ENCODE data around the gene P4HB.

Gene P4HB

DNA sequence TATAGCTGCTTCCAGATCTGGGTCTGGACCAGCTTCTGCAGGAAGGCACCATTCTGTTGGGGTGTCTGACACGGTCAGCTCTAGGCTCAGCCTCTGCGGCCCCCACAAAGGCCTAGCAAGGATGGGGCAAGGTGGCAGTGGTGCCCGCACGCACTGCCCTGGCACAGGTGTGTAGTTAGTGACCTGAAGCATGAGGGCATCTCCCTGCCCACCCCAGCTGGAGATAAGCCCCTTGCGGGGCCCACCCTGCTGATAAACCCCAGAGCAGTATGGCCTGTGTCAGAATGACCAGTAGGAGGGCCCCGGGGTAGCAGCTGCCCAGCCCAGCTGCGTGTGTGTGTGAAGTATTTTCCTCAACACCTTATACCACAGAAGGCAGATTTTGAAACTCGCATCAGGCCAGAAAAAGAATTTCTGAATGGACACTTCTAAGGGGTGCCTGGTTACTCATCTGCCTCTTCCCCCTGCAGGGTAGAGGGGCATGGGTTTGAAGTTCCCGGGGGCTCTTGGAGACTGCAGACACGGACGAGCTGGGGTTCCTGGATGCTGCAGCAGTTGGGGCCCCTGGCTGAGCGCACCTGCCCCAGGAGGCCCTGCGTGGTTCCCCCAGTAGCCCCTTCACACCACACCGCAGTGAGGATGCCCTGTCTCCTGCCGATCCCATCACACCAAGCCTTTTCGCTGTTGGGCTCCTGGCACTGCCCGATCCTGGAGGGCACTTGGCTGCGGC is 6.3 kb upstream of the P4HB start:
- Mint-ChIP-seq H3K27ac (peak overlapping the region; percentile 58), H3K27me3 (no peaks in the 10 kb centered on the region), H3K4me1 (ENCODE audit: low read depth) (peaks cover 29% of the 10 kb centered on the region), H3K4me3 (peak overlapping the region; percentile 13), H3K9me3 (ENCODE audit: low read depth) (no peaks in the 10 kb centered on the region), H3K36me3 (peaks cover 5% of the 10 kb centered on the region)

DNA sequence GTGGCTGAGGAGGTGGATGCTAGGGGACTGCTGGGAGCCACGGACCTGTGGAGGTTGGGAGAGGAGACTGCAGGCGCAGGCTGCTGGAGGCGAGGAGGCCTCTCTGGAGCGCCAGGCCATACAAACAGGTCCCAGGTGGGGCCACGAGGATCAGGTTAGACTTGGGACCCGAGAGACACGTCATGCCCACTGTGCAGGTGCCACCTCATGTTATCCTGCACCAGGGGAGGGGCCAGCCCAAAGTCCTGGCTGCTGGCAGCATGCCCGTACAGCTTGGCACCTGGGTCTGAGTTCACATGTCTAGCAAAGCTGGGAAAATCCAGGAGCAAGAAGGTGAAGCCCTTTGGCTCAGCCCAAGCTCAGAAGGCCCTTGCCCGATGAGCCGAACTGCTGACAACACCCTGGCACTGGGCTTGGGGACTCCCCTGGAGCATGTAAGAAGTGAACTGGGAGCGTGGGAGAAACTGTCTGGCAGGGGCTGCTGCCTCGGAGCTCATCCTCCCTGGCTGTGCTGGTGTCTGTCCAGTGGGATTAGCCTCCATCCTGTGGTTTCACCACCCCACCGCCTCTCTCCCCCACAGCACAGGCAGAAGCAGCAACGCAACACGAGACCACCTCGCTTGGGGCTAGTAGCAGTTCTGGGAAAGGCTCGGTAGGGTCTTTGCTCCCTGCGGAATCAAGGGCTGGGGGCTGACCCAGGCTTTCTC is 5.6 kb upstream of the P4HB start:
- no peak overlapping the region for H3K4me3 Mint-ChIP-seq
- H3K4me1 Mint-ChIP-seq (ENCODE audit: low read depth) = peaks cover 29% of the 10 kb centered on the region
- H3K36me3 Mint-ChIP-seq = peaks cover 5% of the 10 kb centered on the region
- H3K27ac Mint-ChIP-seq = no peak overlapping the region
- H3K9me3 Mint-ChIP-seq (ENCODE audit: low read depth) = no peaks in the 10 kb centered on the region
- no peaks in the 10 kb centered on the region for H3K27me3 Mint-ChIP-seq

DNA sequence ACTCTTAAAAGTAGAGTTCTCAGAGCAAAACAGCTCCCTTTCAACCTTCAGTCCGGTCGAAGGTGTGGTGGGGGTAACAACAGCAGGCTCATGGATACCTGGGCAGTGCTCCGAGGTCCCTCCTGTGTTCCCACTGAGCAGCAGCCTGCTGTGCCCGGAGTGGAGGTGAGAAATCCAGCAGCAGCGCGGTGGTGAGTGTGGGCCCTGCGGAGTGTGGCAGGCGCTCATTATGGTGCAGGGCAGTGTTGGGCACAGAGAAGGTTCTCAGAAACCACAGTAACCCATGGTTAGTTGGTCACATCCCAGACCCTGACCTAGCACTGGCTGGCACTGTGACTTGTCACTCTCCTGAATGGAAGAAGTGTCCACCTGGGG is 5.0 kb upstream of the P4HB start:
- no peak overlapping the region for H3K27ac Mint-ChIP-seq
- H3K4me3 Mint-ChIP-seq = no peak overlapping the region
- no peaks in the 10 kb centered on the region for H3K27me3 Mint-ChIP-seq
- peaks cover 29% of the 10 kb centered on the region for H3K4me1 Mint-ChIP-seq (ENCODE audit: low read depth)
- H3K9me3 Mint-ChIP-seq (ENCODE audit: low read depth) = no peaks in the 10 kb centered on the region
- peaks cover 5% of the 10 kb centered on the region for H3K36me3 Mint-ChIP-seq

DNA sequence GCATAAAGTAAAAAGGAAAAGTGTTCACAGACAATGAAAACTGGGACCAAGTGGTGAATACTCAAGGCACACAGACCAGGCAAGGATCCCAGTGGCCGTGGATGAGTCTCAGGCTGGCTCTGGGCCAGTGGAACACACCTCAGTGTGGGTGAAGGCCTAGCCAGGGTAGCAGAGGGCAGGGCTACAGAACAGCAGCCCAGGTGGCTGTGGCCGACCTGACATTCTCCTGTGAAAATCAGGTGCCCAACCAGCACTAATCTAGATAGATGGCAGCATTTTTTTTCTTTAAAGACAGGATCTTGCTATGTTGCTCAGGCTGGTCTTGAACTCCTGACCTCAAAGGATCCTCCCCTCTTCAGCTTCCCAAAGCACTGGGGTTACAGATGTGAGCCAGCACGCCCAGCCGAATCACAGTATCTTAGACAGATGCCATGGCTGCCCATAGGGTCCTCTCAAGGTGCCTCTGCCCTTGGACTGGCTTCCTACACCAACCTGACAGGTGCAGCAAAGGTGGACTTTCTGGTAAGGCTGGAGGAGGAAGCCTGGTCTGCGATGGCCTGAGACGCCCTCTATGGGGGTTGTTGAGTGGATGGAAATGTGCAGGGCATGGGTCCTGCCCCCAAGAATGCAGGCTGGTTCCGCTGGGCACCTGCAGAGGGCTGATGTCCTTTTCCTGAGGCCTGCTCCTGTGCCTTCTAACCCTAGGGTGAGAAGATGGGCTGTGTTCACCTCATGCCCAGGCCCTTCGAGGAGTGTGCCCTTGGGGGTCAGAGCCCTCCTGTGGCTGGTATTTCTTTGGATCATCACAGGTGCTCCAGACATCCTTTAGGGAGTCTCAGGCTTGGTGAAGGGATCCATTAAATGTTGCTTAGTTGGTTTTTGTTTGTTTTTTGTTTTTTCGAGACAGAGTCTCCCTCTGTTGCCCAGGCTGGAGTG is 3.8 kb upstream of the P4HB start:
- H3K36me3 Mint-ChIP-seq = peaks cover 9% of the 10 kb centered on the region
- peaks cover 30% of the 10 kb centered on the region for H3K4me1 Mint-ChIP-seq (ENCODE audit: low read depth)
- no peaks in the 10 kb centered on the region for H3K27me3 Mint-ChIP-seq
- H3K27ac Mint-ChIP-seq = peak overlapping the region; percentile 22
- H3K4me3 Mint-ChIP-seq = peak overlapping the region; percentile 84
- no peaks in the 10 kb centered on the region for H3K9me3 Mint-ChIP-seq (ENCODE audit: low read depth)

DNA sequence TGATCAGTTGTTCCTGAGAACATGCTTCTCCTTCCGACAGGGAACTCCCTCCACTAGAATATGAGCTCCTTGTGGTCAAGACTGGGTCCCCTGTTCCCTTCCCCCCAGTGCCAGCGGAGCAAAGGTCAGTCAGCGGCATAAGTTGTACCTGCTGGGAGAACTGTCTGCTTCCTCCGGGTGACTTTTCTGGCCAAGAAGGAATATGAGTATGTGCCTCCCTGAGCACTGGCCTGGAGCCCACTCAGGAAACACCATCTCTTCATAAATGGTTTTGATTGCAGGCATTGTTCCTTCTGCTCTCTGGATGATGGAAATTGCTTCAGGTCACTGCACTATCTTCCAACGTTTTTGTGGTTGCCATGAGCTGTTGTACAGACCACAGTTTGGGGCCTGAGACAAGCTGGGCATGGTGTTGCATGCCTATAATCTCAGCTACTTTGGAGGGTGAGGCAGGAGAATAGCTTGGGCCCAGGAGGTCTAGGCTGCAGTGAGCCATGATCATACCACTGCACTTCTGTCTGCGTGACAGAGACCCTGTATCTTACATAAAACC is 2.9 kb upstream of the P4HB start:
- Mint-ChIP-seq H3K27me3 (no peaks in the 10 kb centered on the region), H3K36me3 (peaks cover 9% of the 10 kb centered on the region), H3K27ac (peak overlapping the region; percentile 91), H3K9me3 (ENCODE audit: low read depth) (no peaks in the 10 kb centered on the region), H3K4me3 (peak overlapping the region; percentile 84), H3K4me1 (ENCODE audit: low read depth) (peaks cover 30% of the 10 kb centered on the region)

DNA sequence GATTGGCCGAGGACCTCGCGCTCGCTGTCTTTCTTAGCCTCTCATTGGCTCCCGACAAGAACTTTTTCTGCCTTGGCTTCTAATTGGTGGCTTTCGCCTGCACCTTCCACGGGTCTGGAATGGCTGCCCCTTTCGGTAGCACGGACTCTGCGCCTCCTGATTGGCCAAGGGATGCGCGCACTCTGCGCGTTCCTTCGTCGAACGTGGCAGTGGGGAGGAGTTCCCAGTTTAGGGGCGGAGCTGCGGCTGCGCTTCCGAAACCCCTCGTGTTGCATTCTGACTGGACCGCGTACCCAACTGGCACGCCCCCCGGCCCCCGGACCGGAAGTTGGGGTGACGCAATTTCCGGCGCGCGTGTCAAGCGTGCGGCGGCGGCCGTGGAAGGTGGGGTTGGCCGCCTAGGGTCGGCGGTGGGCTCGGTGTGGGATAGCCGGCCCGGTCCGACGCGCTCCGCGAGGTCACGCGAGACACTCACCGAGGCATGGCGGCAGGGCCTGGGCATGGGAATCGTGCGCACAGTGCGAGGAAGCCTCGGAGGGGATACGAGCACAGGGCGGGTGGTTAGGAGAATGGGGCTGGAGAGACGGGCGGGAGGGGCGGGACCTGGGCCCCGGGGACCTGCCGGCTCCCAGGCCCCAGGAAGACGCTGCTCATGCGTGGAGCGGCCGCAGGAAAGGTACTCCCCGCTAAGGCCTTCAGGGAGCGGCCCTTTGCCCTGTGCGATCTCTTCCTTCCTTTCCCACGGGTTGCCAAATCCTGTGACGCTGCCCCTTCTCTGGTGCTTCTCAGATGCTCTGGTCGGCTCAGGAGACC is 627 bp upstream of the P4HB start:
- Mint-ChIP-seq H3K27ac (peak overlapping the region; percentile 94), H3K27me3 (no peaks in the 10 kb centered on the region), H3K4me3 (peak overlapping the region; percentile 96), H3K9me3 (ENCODE audit: low read depth) (no peaks in the 10 kb centered on the region), H3K36me3 (peaks cover 9% of the 10 kb centered on the region), H3K4me1 (ENCODE audit: low read depth) (peaks cover 30% of the 10 kb centered on the region)

DNA sequence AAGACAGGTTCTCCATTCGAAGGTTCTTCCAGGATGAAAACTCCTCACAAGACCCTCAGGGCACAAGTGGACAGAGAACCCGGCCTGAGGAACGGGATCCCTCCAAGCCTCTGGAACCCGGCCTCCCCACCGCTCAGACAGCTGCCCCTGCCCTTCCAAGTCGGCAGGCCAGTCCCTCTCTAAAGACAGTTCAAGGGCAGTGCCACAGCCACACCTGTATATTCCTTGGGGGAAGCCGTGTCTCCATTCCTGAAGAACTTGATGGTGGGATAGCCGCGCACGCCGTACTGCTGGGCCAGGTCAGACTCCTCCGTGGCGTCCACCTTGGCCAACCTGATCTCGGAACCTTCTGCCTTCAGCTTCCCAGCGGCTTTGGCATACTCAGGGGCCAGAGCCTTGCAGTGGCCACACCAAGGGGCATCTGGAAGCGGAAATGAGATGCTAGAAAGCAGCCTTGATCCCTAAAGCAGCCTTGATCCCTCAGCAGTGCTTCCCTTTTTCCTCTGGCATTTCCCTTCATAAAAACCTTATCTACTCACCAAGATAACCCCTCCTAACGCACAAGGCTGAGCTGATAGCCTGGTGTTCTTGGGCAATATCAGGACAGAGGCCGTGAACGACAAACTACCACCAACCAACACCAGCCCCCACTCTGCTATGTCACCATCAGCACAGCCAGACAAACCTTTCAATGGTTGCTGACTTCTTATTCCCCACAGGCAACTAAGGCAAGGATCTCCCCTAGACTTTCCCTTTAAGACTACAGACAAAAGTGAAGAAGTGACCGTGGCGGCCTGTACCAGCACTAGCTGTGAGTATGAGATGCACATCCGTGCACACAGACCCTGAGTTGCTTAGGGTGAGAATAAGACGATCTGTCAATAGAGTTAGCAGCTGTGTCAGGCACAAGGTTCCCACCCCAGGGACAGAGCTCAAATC is 1.1 kb downstream of the P4HB start:
- peaks cover 29% of the 10 kb centered on the region for H3K4me1 Mint-ChIP-seq (ENCODE audit: low read depth)
- no peaks in the 10 kb centered on the region for H3K9me3 Mint-ChIP-seq (ENCODE audit: low read depth)
- H3K27me3 Mint-ChIP-seq = no peaks in the 10 kb centered on the region
- peak overlapping the region; percentile 95 for H3K4me3 Mint-ChIP-seq
- peaks cover 9% of the 10 kb centered on the region for H3K36me3 Mint-ChIP-seq
- H3K27ac Mint-ChIP-seq = peak overlapping the region; percentile 86

DNA sequence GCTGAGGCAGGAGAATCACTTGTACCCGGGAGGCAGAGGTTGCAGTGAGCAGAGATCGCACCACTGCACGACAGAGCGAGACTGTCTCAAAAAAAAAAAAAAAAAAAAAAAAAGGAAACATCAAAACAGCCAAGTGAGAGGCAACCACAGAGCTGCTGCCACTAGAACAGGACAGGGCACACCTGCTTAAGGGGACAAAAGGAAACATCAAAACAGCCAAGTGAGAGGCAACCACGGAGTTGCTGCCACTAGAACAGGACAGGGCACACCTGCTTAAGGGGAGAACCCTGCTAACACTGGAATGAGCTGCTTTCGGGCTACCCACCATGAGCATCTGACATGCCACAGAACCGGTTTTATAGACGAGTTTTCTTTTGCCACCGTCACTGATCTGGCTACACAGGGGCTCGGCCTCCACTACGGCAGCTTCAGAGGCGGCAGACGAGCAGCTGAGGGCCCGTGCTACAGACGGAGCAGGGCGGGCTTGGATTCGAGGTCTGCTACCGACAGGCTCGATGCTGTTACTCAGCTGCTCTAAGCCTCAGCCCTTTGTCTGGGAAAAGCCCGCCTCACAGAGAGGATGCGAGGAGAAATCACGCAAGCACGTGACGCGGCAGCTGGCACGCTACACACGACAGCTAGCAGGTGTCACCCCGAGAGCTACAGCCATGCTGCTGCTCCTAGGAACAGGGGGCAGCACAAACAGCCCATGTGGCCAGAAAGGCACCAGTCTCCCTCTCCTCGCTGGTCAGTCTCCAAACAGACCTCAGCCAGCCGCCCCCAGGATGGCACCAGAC is 2.0 kb downstream of the P4HB start:
- H3K4me3 Mint-ChIP-seq = peak overlapping the region; percentile 95

DNA sequence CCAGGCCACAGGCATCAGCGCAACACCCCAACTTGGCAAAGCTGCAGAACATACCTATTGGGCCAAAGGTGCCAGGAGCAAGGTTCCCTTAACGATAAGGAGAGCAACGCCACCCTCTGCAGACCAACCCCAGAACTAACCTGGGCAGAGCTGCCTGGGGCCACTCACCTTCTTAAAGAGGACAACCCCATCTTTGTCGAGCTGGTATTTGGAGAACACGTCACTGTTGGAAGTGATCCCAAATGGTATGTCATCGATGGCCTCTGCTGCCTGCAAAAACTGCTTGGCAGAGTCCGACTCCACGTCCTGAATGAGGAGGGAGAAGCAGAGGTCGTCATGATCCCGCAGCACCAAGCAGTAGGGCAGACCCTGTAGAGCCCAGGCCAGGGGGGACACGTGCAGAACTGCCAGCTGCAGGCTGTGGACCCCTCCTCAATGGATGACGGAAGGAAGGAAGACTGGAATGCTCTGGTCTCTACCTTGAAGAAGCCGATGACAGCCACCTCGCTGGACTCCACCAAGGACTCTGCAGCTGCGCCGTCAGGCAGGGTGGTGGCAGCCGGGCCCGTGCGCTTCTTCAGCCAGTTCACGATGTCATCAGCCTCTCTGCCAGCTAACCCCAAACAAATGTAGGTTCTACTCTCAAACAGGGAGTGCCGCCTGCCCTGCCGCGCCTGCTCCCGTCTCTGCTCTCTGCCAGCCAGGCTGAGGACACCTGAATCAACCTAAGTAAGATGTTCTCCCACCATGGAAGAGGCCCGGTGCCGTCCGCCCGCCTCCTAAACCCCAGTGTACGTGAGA is 5.2 kb downstream of the P4HB start:
- H3K36me3 Mint-ChIP-seq = peaks cover 4% of the 10 kb centered on the region
- peaks cover 18% of the 10 kb centered on the region for H3K4me1 Mint-ChIP-seq (ENCODE audit: low read depth)
- no peaks in the 10 kb centered on the region for H3K9me3 Mint-ChIP-seq (ENCODE audit: low read depth)
- H3K27ac Mint-ChIP-seq = no peak overlapping the region
- H3K27me3 Mint-ChIP-seq = no peaks in the 10 kb centered on the region
- no peak overlapping the region for H3K4me3 Mint-ChIP-seq

More for the DNA sequence above, 2.0 kb downstream of the P4HB start:
- H3K9me3 Mint-ChIP-seq (ENCODE audit: low read depth) = no peaks in the 10 kb centered on the region
- peaks cover 8% of the 10 kb centered on the region for H3K36me3 Mint-ChIP-seq
- H3K4me1 Mint-ChIP-seq (ENCODE audit: low read depth) = peaks cover 26% of the 10 kb centered on the region
- H3K27me3 Mint-ChIP-seq = no peaks in the 10 kb centered on the region
- peak overlapping the region; percentile 28 for H3K27ac Mint-ChIP-seq

DNA sequence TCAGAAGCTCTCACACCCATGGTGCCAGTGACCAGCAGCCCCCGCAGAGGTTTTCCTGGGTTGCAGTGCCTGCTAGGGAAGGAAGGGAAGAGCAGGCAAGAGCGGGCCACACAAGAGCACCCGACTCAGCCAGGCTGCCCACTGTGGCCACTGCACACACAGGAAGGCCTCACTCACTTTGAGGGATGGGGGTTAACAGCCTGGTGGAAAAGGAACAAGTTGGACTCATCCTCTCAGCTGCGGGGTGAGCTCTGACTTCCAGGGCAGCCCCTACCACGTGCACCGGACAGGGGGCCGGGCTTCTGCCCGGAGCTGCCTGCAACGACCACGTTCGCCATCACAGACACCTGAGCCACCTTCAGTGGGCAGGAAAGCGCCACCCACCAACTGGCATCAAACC is 8.1 kb downstream of the P4HB start:
- Mint-ChIP-seq H3K4me3 (no peak overlapping the region), H3K36me3 (no peaks in the 10 kb centered on the region), H3K9me3 (ENCODE audit: low read depth) (no peaks in the 10 kb centered on the region), H3K27ac (no peak overlapping the region), H3K4me1 (ENCODE audit: low read depth) (peaks cover 4% of the 10 kb centered on the region), H3K27me3 (no peaks in the 10 kb centered on the region)

DNA sequence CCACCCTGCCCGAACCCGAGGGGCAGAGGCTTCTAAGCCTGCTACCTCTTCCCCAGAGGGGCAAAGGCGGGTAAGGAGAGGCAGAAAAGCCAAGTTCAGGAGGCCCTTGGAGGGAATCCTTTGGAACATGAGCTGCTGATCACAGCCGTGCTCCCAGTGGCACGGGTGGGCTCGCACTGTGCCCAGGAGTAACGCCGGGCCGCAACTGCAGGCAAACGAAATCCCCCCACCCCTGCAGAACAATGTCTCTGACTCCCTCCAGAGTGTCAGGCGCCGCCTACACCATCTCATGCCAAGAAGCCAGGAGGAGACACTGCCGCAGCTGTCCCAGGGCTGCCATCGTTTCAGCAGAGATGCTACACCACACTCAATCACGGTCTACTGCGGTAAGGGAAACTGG is 8.9 kb downstream of the P4HB start:
- Mint-ChIP-seq H3K4me1 (ENCODE audit: low read depth) (peaks cover 4% of the 10 kb centered on the region), H3K4me3 (no peak overlapping the region), H3K27ac (no peak overlapping the region), H3K36me3 (no peaks in the 10 kb centered on the region), H3K9me3 (ENCODE audit: low read depth) (no peaks in the 10 kb centered on the region), H3K27me3 (no peaks in the 10 kb centered on the region)

DNA sequence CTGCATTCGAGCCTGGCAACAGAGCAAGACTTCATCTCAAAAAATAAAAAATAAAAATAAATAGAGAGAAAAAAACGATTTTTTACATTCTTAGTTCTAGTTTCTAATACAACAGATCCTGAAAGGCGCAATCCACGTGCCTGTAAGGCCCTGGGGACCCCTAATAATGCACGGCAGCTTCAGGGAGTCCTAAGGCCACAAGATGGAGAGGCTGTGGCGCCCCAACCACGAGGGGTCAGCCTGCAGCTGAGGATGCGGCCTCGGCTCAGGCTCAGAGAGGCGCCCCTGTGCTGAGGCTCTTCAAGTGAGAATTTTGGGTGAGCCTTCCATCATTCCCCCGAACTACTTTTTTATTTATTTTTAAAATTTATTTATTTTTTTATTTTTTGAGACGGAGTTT is 10.9 kb downstream of the P4HB start:
- Mint-ChIP-seq H3K4me3 (no peak overlapping the region), H3K36me3 (no peaks in the 10 kb centered on the region), H3K4me1 (ENCODE audit: low read depth) (no peaks in the 10 kb centered on the region), H3K9me3 (ENCODE audit: low read depth) (no peaks in the 10 kb centered on the region), H3K27ac (no peak overlapping the region), H3K27me3 (no peaks in the 10 kb centered on the region)
